Measurements from ENCODE around the gene ZNF488. TPM values are rescaled to one million over a fixed set of nuclear protein-coding genes. Genes with fewer than 3 reads are reported as not detected.

Gene ZNF488
- polyA plus RNA-seq, 4 donors = 4.8 to 7.8 (median 5.9) TPM

DNA sequence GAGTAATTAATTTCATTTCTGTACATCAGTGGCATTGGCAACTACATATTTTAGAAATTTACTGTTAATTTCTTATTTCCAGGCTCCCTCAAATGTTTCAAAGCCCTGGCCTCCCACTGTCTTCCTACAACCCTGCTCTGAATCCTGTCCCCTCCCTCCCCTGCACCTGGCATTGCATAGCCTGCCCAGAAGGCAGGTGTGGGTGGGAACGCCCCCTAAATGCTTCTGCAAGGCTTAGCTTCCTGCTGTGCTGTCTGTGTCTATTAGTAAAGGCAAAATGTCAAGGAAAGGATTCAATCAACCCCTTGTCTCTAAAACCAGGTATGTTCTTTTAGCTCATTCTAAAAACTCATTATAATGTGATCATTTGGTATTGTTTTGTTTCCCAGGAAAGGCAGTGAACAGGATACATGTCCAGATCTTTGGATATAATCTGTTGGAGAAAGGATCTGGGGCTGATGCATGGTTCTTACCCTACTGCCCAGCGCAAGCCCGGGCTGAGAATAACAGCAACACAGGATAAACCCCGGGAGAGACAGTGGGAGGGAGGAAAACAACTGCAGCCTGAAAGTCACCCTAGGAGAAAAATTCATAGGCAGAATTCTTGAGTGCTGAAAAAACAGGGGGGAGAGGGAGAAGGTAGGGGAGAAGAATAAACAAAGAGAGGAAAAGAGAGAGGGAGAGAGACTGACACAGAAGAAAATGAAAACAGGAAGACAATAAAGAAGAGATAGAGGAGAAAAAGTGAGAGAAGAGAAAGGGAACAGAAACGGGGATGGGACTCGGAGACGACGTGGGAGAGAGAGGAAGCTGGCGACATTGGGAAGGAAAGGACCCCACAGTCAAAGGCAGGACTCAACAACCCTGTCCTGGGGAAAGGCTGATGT, 589 bp downstream of the ZNF488 start:
- no peak for DNase-seq (ENCODE audit: low read depth in 4 of 4, low spot score in 3 of 4)

DNA sequence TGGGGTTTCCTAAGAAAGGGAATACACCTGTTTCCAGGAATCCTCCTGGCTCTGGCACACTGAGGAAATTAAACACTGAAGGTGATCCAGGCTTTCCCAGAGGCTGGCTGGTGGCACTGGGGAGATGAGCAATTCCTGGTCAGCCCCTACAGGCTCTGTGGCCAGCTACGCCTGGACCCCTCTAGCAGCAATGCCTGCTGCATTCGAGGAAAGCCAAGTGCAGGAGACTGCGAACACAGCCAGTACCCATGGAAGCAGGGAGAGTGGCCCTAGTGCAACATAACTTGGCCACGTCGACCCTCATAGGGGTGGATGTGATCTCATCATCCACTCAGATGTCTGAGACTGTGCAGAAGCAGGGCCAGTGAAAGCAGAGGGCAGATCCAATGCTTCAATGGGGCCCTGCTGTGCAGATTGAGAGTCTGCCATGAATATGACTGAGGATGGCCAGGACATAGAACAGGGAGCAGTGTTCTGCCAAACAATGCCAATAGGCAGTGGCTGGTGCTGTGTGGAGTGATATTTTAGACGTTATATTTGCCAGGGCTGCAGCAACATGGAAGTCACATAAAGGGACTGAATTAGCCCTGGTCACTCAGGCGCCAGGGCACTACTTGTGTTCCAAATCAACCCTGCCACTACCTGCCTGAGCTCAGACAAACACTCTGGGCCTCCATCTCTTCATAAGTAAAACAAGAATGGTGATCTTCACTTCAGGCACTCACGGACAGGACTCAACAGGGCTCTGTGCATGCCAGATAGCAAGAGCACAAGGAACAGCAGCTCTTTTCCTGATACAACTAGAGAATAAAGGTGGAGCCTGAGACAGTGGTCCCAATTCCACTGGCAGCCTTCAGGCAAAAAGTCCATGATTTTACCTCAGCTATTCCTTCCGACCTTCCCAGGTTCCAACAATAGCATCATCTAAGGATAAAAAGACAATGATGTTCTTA, 2.4 kb downstream of the ZNF488 start:
- no peak for DNase-seq (ENCODE audit: low read depth in 4 of 4, low spot score in 3 of 4)

GRCh38 chr10:47381103-47381395, 3.0 kb downstream of the ZNF488 start:
- DNase-seq (ENCODE audit: low read depth in 4 of 4, low spot score in 3 of 4) = no peak

- no peak for DNase-seq (ENCODE audit: low read depth in 4 of 4, low spot score in 3 of 4)
Measured at GRCh38 chr10:47380341-47381102, 3.6 kb downstream of the ZNF488 start.

DNA sequence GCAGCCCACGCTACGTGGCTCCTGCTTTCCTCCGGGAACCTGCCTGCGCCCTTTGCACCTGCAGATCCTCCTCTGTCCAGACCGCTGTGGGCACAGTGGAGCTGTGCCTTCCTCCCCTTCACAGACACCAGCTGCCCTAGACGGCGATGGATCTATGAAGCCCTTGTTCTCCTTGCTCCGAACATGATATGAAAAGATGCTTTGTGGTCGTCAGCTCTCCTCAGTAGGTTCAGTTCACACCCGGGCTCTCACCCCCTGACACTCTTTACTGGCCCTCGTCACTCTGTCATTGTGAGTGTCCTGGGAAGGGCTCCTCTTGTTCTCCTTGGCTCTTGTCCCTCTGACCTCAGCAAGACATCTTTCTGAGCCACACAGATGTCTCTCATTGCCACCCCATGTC, 4.2 kb downstream of the ZNF488 start:
- no peak for DNase-seq (ENCODE audit: low read depth in 4 of 4, low spot score in 3 of 4)

- no peak for DNase-seq (ENCODE audit: low read depth in 4 of 4, low spot score in 3 of 4)
Measured at GRCh38 chr10:47379445-47379785, 4.7 kb downstream of the ZNF488 start.

- no peak for DNase-seq (ENCODE audit: low read depth in 4 of 4, low spot score in 3 of 4)
Measured at GRCh38 chr10:47378606-47379444, 5.3 kb downstream of the ZNF488 start.

DNA sequence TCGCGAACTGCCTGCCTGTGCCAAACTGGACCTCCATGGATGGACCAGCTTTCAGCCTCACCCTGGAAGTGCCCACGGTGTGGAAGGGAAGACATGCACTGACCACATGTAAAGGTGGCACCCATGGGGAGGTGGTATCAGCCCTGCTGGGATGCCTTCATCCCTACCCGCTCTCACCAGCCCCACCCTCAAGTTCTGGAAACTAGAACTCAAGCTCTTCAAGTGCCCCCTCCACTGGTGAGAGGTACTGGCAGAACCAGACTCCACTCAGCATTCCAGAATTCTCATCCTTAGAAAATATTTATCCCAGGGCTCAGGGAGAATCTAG, 5.9 kb downstream of the ZNF488 start:
- no peak for DNase-seq (ENCODE audit: low read depth in 4 of 4, low spot score in 3 of 4)

DNA sequence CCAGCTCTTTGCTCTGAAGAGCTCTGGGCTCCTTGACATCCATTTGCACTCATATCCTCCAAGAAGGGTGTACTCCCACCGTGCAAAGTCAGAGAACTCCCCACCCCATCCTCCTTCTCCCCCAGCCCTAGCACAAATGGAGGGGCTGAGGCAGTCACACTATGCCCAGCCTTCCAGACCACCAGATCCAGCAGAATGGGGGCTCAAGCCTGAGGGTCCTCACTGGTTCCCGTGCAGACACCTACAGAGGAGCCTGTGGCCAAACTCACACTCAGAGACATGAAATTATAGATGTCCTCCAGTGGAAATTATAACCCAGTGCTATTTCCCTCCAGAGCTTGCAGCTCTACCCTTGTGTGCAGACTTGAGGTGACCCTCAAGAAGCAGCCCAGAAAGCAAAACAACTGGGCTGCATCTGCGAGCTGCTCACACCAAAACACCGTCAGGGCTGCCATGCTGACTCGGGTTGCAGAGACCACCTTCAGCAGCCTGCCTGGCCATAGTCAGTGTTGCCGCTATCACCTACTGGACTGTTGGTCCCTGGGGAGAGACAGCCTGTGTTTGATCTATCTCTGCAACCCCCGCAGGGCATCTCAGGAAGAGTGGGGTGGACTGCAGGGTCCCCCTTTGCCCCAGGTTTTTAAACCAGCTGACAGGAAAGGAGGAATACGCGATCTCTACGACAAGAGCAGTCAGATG, 7.4 kb downstream of the ZNF488 start:
- DNase-seq (ENCODE audit: low read depth in 4 of 4, low spot score in 3 of 4) = no peak

DNA sequence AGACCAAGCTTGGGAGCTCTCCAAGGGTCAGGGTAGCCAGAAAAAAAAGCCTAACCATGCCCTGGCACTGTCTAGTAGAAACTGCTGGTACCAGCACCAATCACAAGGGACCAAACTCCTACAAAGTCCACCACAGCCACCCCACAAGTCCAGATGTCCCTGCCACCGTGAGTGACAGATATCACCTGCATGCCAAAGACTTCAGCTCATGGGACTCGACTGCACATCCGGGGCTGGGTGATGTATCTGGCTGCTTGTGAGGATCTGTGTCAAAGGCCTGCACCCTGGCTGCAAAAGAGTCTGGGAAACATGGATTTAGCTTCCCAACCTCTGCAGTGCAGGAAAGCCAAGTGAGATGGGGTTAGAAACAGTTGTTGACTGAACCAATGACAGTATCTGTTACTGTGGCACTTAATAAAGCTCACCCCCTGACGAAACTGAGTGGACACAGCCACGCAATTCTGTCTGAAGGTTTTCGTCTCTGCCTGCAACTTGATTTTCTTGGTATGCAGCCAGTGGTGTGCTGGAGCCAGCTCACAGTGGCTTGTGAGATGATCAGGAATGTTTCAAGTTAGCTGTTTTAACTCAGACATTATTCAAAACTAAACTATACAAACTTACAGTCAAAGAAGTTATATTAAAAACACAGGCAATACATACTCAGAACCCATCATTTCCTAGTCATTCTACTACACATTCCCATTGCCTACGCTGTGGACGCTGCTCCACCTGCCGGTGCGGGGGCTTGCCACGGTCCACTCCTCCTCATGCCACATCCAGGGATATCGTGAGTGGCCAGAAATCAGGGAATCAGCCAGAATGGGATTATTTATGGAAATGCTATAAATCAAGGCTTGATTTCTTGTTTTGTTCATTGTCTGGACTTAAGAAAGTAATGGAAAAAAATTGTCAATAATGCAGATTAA, 9.2 kb downstream of the ZNF488 start:
- no peak for DNase-seq (ENCODE audit: low read depth in 4 of 4, low spot score in 3 of 4)

- no peak for DNase-seq (ENCODE audit: low read depth in 4 of 4, low spot score in 3 of 4)
Measured at GRCh38 chr10:47372726-47373125, 11.4 kb downstream of the ZNF488 start.

GRCh38 chr10:47371629-47372485, 12.2 kb downstream of the ZNF488 start:
- no peak for DNase-seq (ENCODE audit: low read depth in 4 of 4, low spot score in 3 of 4)

DNA sequence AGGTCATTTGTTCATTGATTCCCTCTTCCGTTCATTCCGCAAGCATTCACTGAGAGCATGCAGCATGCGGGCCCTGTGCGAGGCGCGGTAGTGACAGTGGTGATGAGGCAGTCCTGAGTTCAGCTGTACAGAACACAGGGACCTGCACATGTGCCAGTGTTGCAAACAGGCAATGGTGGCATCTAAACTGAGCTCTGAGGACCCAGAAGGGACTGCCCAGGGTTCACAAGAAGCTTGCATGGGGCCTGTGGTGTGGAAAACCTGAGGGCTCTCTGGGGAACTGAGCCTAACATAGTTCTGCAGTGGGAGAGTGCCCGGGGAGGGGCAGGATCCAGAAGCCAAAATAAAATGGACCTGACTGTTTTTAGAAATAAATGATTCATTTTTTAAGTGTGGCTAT, 13.2 kb downstream of the ZNF488 start:
- DNase-seq (ENCODE audit: low read depth in 4 of 4, low spot score in 3 of 4) = no peak

- DNase-seq (ENCODE audit: low read depth in 4 of 4, low spot score in 3 of 4) = no peak
Measured at GRCh38 chr10:47370015-47370767, 13.9 kb downstream of the ZNF488 start.

DNA sequence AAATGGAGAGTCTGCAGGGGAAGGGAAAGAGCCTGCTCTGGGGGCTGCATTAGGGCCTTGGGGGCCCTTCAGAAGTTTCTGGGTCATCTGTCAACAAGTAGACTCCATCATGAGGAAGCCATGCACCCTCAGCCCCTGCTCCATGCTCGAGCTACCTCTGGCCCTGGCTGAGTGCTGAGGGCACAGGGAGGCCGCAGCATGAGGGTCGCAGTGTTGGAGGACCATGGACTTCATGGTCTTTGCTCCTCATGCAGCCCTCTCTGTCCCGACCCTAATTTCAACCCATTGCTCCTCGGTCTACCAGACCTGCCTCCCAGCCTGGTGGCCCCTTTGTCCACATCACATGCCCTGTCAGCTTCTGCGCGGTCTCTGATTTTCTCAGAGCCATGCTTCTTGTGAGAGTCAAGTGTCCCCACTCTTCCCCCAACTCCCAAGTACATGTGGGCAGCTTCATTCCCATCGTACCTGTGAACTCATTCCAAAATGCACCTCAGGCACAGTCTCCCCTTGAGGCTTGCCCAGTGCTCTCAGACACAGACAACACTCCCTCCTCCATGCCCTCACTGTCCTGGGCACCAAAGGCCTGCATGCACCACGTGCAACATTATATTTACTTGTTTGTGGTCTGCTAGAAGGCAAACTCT, 14.7 kb downstream of the ZNF488 start:
- DNase-seq (ENCODE audit: low read depth in 4 of 4, low spot score in 3 of 4) = no peak

DNA sequence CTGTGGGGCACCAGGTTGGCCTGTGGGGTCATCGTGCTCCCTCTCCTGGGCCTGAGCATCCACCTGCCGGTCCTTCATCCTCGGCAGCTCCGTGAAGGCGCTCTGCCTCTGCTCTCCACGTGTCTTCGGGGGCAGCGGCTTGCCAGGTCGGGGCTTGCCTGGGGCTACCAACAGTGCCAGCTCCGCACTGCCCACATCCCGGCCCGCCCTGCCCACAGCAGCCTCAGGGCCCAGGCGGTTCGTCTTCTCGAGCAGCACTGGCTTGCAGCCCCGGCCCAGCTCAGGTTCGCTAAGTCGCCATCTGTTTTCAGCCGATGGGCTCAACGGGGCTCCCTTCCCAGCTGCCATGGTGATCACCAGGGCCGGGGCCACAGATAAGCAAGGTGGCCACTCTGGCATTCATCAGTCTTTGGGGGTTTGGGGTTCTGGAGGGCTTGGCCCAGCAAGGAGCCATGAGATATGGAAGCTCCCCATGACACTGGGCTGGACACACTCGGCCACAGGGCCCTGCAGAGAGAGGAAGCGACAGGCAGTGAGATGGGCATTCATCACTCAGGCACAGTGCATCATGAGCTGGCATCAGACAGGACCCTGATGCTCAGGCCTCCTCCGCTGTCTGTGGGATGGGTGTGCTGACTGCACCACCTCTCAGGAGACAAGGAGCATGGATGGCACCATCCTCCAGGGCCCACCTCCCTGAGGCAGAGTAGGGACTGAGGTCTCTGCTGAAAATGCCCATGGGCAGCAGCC, 15.5 kb downstream of the ZNF488 start:
- DNase-seq (ENCODE audit: low read depth in 4 of 4, low spot score in 3 of 4) = no peak

Data from right renal pelvis (tissue), 4 donors.